ENCODE measurements around the gene PLA2G6. TPM values are rescaled to one million over a fixed set of nuclear protein-coding genes. Genes with fewer than 3 reads are reported as not detected.

Gene PLA2G6
- total and polyA plus RNA-seq, 9 of the 15 experiments (the other 6 are each of a cell fraction or from before 2014, with no cell fraction given): 0.11 to 12.2 (median 9.7) TPM

GRCh38 chr22:38067028-38067415 lies 114.6 kb downstream of the PLA2G6 start (continued):
- no peak for TF ChIP-seq MGA (IDR thresholded peaks at IDR 0.05)
- TF ChIP-seq CBX8 (IDR thresholded peaks at IDR 0.05; ENCODE audit: borderline replicate concordance, extremely low read depth, low read depth, low read length, poor library complexity, severe bottlenecking): no peak
- TF ChIP-seq NR2C2 (CRISPR knock-in tag; IDR thresholded peaks at IDR 0.05): no peak
- no peak for TF ChIP-seq NR2C2 (tag; IDR thresholded peaks at IDR 0.05)
- no peak for TF ChIP-seq ZFX (CRISPR knock-in tag; IDR thresholded peaks at IDR 0.05)
- no peak for TF ChIP-seq CREB1 (IDR thresholded peaks at IDR 0.05)
- TF ChIP-seq CREB1 (CRISPR knock-in tag; IDR thresholded peaks at IDR 0.05): no peak
- TF ChIP-seq PRPF4 (IDR thresholded peaks at IDR 0.05; ENCODE audit: insufficient read depth, low read depth, low read length, poor library complexity, severe bottlenecking): no peak
- no peak for TF ChIP-seq ZNF124 (CRISPR knock-in tag; IDR thresholded peaks at IDR 0.05)
- TF ChIP-seq KAT8 (IDR thresholded peaks at IDR 0.05; ENCODE audit: low read depth): no peak

Measured in K562 (cell line).